COLO668 (cell line): Measurements from ENCODE around the gene PAXX.

Experiments used
- DNase-seq: peaks from one replicate; lab custom pipeline; 2025; ENCODE audit not compliant: unreplicated experiment; lab: John Stamatoyannopoulos, UW

Gene PAXX

GRCh38 chr9:137016436-137016835 lies 24.2 kb downstream of the PAXX start:
- DNase-seq, result no peak

GRCh38 chr9:137017071-137017470 lies 24.8 kb downstream of the PAXX start:
- DNase-seq, result no peak

GRCh38 chr9:137017791-137018497 lies 25.7 kb downstream of the PAXX start:
- no peak for DNase-seq

- DNase-seq, result no peak
Observed at GRCh38 chr9:137018761-137019559, 26.7 kb downstream of the PAXX start.

- no peak for DNase-seq
Observed at GRCh38 chr9:137019891-137020683, 27.9 kb downstream of the PAXX start.

GRCh38 chr9:137020771-137021567 lies 28.7 kb downstream of the PAXX start:
- DNase-seq, result no peak

DNA sequence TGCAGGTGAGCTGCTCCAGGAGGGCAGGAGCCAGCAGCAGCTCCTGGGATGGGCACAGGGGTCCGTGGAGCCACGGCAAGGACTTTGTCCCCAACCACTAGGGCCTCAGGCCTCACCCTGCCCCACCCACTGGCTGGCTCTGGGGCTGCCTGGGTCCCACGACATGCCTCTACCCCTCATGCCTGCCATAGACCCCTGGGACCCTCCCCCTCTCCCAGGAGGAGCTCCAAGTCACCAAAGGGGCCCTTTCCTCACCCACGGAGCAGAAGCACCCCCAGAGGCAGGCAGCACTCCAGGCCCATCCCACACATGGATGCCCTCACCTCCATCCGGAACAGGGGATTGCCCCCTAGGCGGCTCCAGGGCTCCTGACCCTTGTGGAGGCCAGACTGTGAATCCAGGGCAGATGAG lies 29.4 kb downstream of the PAXX start:
- DNase-seq, result no peak

DNA sequence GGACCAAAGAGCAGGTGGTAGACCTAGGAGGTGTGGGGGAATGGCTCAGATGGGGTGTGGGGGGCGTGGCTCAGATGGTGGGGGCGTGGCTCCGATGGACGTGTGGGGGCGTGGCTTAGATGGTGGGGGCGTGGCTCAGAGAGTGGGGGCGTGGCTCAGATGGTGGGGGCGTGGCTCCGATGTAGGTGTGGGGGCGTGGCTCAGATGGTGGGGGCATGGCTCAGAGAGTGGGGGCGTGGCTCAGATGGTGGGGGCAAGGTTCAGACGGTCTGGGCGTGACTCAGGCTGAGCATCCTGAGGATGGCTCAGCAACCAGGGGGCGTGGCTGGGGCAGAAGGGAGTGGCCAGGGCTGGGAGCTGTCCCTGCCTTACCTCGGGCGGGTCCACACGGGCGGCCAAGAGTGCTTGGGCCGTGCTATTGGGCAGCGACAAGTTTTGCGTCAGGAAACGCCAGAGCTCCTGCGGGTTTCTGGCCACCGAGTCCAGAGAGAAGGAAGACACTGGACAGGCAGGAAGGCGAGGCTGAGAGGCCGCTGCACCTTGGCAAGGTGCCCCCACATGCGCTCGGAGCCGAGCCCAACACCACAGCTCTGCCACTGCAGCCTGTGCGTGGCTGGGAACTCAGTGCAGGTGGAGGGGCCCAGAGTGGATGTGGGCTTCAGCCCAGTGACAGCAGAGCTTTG lies 29.9 kb downstream of the PAXX start:
- peak; percentile 88 for DNase-seq

DNA sequence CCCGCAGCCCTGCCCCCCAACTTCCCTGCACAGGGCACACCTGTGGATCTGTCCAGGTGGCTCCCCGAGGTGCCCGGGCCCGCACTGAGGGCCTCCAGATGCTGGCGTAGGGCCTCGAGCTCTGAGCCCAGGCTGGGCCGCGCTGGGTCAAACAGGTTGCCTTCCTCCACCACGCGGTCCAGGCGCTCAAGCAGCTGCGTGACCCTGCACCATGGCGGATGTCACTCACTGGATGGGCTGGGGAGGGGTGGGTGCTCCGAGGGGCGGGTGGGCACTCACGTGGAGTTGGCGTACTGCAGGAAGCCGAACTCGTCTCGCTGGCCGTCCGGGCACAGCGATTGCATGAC lies 30.4 kb downstream of the PAXX start:
- DNase-seq, result no peak

- no peak for DNase-seq
Observed at GRCh38 chr9:137023157-137023556, 30.9 kb downstream of the PAXX start.

DNA sequence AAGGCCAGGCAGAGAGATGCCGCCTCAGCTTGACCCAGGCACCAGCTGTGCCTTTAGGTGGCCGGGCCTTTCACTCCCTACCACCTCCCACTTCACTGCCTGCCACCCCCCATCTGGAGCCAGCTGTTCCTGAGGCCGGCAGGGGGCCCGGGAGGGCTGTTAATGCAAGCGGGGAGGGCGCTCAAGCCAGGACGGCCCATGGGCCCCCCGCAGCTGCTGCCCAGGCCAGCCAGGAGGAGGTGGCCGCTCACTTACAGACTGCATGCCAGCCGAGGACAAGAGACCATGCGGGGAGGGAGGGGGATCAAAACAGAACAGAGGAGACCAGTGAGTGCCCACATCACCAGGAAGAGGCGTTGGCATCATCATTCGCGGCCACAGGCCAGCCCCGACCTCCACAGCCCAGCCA lies 31.4 kb downstream of the PAXX start:
- DNase-seq, result no peak

- peak; percentile 97 for DNase-seq
Observed at GRCh38 chr9:137025517-137025966, 33.3 kb downstream of the PAXX start.

DNA sequence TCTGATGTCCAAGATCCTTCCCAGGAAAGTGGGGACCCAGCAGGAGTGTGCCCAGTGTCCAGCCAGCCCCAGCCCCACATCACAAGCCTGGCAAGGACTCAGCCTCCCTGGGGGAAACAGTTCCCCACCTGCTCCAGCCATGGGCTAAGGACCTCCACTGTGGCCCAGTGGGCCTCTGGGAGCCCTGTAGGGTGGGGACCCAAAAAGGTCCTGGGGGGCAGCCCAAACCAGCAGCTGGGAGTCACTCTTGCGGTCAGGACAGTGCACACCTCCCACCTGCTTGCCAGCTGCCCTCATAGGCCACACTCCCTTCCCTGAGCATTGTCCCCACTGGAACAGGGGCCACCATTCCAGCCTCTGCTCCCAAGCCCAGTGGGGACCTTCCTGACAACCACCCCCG lies 34.2 kb downstream of the PAXX start:
- peak; percentile 51 for DNase-seq

- peak; percentile 51 for DNase-seq
Observed at GRCh38 chr9:137026828-137027227, 34.6 kb downstream of the PAXX start.

DNA sequence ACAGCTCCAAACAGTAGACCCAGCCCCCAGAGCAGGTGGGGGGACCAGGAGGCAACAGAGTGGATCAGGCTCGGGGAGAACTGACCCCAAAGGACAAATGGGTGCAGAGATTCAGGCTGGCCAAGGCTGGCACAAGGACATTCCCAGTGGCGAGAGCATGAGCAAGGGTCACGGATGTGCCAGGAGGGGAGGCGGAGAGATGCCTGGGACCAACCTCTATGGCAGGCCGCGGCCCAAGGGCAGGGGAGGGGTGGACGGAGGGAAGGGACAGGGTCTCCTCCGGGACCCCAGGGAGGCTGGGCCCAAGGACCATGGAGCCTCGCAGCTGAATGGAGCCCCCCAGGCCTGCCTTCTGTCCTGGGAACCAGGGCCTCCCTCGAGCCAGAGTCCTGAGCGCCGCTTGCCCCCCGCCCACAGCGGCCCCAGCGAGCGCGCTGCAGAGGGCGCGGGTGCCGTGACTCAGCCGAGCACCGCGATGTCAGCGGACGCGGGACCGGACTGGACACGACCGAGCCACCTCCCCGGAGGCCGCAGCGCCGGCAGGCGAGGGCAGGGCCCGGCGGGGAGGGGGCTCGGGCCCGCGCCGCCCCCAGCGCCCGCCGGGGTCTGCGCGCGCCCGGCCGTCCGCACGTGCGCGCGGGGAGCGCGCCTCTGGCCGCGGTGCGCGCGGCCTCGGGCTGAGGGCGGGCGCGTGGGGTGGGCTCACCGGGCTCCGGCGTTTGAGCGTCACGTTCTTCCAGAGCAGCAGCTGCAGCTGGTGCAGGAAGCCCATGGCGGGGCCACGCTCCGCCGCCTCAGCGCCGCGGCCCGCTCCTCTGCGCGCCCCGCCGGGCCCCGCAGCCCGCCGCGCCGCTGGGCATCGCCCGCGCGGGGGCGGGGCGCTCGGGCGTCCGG lies 35.4 kb downstream of the PAXX start, which contains the start of gene ABCA2:
Gene ABCA2, minus strand, starts transcription at position 869 of the 894 bp plus-strand sequence. Its CDS starts 97 bp downstream, at position 772.
- peak; percentile 71 for DNase-seq

- DNase-seq, result peak; percentile 89
Observed at GRCh38 chr9:137028263-137029057, 36.2 kb downstream of the PAXX start.

DNA sequence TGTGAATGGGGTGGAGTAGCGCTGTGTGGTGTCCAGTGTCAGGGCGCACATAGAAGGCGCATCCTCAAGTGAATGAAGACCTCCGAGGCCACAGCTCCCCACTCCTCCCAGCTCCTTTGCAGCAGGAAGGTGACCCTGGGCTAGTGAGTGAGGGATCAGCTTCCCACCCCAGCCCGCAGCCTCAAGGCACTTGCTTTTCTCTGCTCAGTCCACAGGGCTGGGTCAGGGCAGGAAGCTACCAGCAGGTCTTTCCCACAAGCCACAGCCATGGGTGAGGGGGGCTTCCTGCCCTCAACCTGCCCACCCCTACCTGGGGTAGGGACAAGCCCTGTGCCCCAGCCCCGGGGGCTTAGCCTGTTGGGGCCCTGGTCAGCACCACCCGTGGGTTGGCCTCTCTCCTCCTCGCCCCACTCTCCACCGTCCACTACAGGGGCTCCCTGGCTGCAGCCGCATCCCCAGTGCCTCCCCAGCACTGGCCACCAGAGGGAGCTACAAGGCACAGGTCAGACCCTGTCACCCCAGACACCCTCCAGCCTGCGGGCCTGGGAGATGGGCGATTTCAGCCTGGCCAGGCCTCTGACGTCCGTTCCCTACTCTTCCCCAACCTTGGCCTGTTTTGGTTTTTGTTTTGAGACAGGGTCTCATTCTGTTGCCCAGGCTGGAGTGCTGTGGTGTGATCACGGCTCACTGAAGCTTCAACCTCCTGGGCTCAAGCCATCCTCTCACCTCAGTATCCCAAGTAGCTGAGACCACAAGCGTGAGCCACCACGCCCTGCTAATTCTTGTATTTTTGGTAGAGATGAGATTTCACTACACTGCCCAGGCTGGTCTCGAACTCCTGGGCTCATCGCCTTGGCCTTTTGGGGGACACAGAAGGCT lies 37.1 kb downstream of the PAXX start:
- peak; percentile 80 for DNase-seq
